CD4-positive, CD25-positive, alpha-beta regulatory T cell (primary cell): Measurements from ENCODE around the gene CYP4F2. TPM values are rescaled to one million over a fixed set of nuclear protein-coding genes. Genes with fewer than 3 reads are reported as not detected.
"Not testable (repeated sequence)": the region's sequence is repeated elsewhere in the genome, so short reads cannot be mapped to it uniquely, and the experiment has no call there.

ENCODE experiments used
- ATAC-seq, 2 donors: fragments of 150-1000 bp; cut with Tn5 transposase; one replicate each; pipeline ENCODE4 v1.10.0; 2021; ENCODE audit warnings: low read depth in 2 of 2, moderate number of reproducible peaks in 2 of 2, moderate library complexity in 1 of 2
- DNase-seq, 3 donors: peaks; one replicate each; pipeline versions ENCODE4 v3.0.0 to v3.0.0-alpha.2; 2012 to 2022; ENCODE audit warnings: mixed read lengths in 1 of 3
- H3K27ac ChIP-seq: one replicate; pipeline ENCODE4 v1.7.0; 2013; ENCODE audit warnings: mild to moderate bottlenecking, low read length; ENCODE audit not compliant: insufficient read depth, poor library complexity, severe bottlenecking
- H3K27me3 ChIP-seq: one replicate; pipeline ENCODE4 v1.7.0; 2013; ENCODE audit warnings: low read length; ENCODE audit not compliant: control insufficient read depth, insufficient read depth
- H3K36me3 ChIP-seq: one replicate; pipeline ENCODE4 v1.7.0; 2013; ENCODE audit warnings: mild to moderate bottlenecking, low read length, moderate library complexity; ENCODE audit not compliant: control insufficient read depth, insufficient read depth
- H3K4me1 ChIP-seq: 2 replicates; pipeline ENCODE4 v1.7.0; 2013; ENCODE audit warnings: mild to moderate bottlenecking, low read length; ENCODE audit not compliant: insufficient read depth, control insufficient read depth, poor library complexity, severe bottlenecking
- H3K4me3 ChIP-seq: one replicate; pipeline ENCODE4 v1.7.0; 2013; ENCODE audit warnings: low read depth, mild to moderate bottlenecking, low read length, moderate library complexity
- H3K9me3 ChIP-seq, 2 experiments: 1 replicate in 1 of 2; 2 replicates in 1 of 2; pipeline ENCODE4 v1.7.0; 2013; ENCODE audit warnings: low read length in 2 of 2, mild to moderate bottlenecking in 1 of 2, moderate library complexity in 1 of 2; ENCODE audit not compliant: control insufficient read depth in 2 of 2
- H3K27ac Mint-ChIP-seq, 3 donors: one replicate each; pipeline ENCODE4 v1.8.0; 2020 to 2022; ENCODE audit warnings: mild to moderate bottlenecking in 3 of 3, mixed read lengths in 3 of 3, moderate library complexity in 2 of 3
- H3K27me3 Mint-ChIP-seq: one replicate; pipeline ENCODE4 v1.8.0; 2022; ENCODE audit warnings: mild to moderate bottlenecking, mixed read lengths
- H3K36me3 Mint-ChIP-seq: one replicate; pipeline ENCODE4 v1.8.0; 2020; ENCODE audit warnings: mixed read lengths
- H3K4me1 Mint-ChIP-seq, 4 donors: one replicate each; pipeline ENCODE4 v1.8.0; 2020 to 2022; ENCODE audit warnings: mixed read lengths in 4 of 4, mild to moderate bottlenecking in 1 of 4
- H3K4me3 Mint-ChIP-seq, 4 donors: one replicate each; pipeline ENCODE4 v1.8.0; 2020 to 2022; ENCODE audit warnings: mild to moderate bottlenecking in 4 of 4, mixed read lengths in 4 of 4, moderate library complexity in 3 of 4
- H3K9me3 Mint-ChIP-seq, 7 donors: one replicate each; pipeline ENCODE4 v1.8.0; 2020 to 2022; ENCODE audit warnings: mixed read lengths in 7 of 7, mild to moderate bottlenecking in 3 of 7, moderate library complexity in 2 of 7
- polyA plus RNA-seq, 4 donors: library from polyadenylated mRNA; unstranded; fragments of 300-500 nt; fragmentation: Illumina TruSeq; gene quantifications; one replicate each; pipeline ENCODE4 v1.2.3, GENCODE V29; 2021
- total RNA-seq: library from RNA; stranded (reverse); gene quantifications from one replicate; pipeline ENCODE4 v1.2.3, GENCODE V29; 2022

CYP4F2 gene
- total and polyA plus RNA-seq, 5 donors from 2014 or later: not detected

- H3K27me3 ChIP-seq, H3K4me1 Mint-ChIP-seq, H3K36me3 ChIP-seq, DNase-seq, H3K9me3 Mint-ChIP-seq, H3K27ac ChIP-seq, H3K4me3 ChIP-seq, H3K4me3 Mint-ChIP-seq, ATAC-seq, H3K9me3 ChIP-seq, H3K27ac Mint-ChIP-seq, H3K27me3 Mint-ChIP-seq, H3K4me1 ChIP-seq, H3K36me3 Mint-ChIP-seq: not testable (repeated sequence)
Measured at GRCh38 chr19:15889339-15889738, 8.5 kb downstream of the CYP4F2 start.

- Mint-ChIP-seq H3K36me3 (no peaks in the 10 kb centered on the region), H3K4me1 (no peaks in the 10 kb centered on the region), H3K4me3 (no peak overlapping the region), H3K9me3 (no peaks in the 10 kb centered on the region), H3K27me3 (peaks cover 8% of the 10 kb centered on the region), H3K27ac (no peak overlapping the region)
- ATAC-seq (no peak), DNase-seq (no peak)
- Histone ChIP-seq H3K9me3 (no peaks in the 10 kb centered on the region), H3K4me1 (no peaks in the 10 kb centered on the region), H3K27me3 (peaks cover 4% of the 10 kb centered on the region), H3K27ac (no peak overlapping the region), H3K4me3 (no peak overlapping the region), H3K36me3 (no peaks in the 10 kb centered on the region)
Measured at GRCh38 chr19:15885919-15886318, 12.0 kb downstream of the CYP4F2 start.

- Histone ChIP-seq H3K27ac (no peak overlapping the region), H3K4me3 (no peak overlapping the region), H3K4me1 (no peaks in the 10 kb centered on the region), H3K9me3 (no peaks in the 10 kb centered on the region), H3K27me3 (peaks cover 4% of the 10 kb centered on the region), H3K36me3 (no peaks in the 10 kb centered on the region)
- DNase-seq (no peak), ATAC-seq (no peak)
- H3K27me3 Mint-ChIP-seq: peaks cover 8% of the 10 kb centered on the region
- H3K9me3 Mint-ChIP-seq: no peaks in the 10 kb centered on the region
- H3K4me1 Mint-ChIP-seq: no peaks in the 10 kb centered on the region
- no peak overlapping the region for H3K4me3 Mint-ChIP-seq
- peak overlapping the region in 1 of 3 donors; percentile 2 for H3K27ac Mint-ChIP-seq
- H3K36me3 Mint-ChIP-seq: no peaks in the 10 kb centered on the region
Measured at GRCh38 chr19:15885167-15885566, 12.7 kb downstream of the CYP4F2 start.

GRCh38 chr19:15883329-15883728 lies 14.5 kb downstream of the CYP4F2 start:
- ATAC-seq, DNase-seq, H3K36me3 Mint-ChIP-seq, H3K36me3 ChIP-seq, H3K4me3 Mint-ChIP-seq, H3K27ac ChIP-seq, H3K9me3 Mint-ChIP-seq, H3K27ac Mint-ChIP-seq, H3K4me1 ChIP-seq, H3K4me1 Mint-ChIP-seq, H3K27me3 ChIP-seq, H3K4me3 ChIP-seq, H3K9me3 ChIP-seq: not testable (repeated sequence)
- H3K27me3 Mint-ChIP-seq: peaks cover 15% of the 10 kb centered on the region

GRCh38 chr19:15874821-15875474 lies 22.9 kb downstream of the CYP4F2 start:
- H3K27ac ChIP-seq: no peak overlapping the region
- DNase-seq (no peak), ATAC-seq (no peak)
- peaks cover 12% of the 10 kb centered on the region for H3K27me3 ChIP-seq
- H3K4me1 Mint-ChIP-seq: peaks cover 0 to 6% (median 0%) of the 10 kb centered on the region in 4 donors
- no peak overlapping the region for H3K4me3 ChIP-seq
- peaks cover 0 to 4% (median 0%) of the 10 kb centered on the region in 7 donors for H3K9me3 Mint-ChIP-seq
- no peaks in the 10 kb centered on the region for H3K36me3 Mint-ChIP-seq
- no peak overlapping the region for H3K4me3 Mint-ChIP-seq
- no peaks in the 10 kb centered on the region for H3K9me3 ChIP-seq
- no peaks in the 10 kb centered on the region for H3K4me1 ChIP-seq
- no peak overlapping the region for H3K27ac Mint-ChIP-seq
- no peaks in the 10 kb centered on the region for H3K36me3 ChIP-seq
- H3K27me3 Mint-ChIP-seq: peaks cover 26% of the 10 kb centered on the region

- H3K27me3 ChIP-seq: peaks cover 12% of the 10 kb centered on the region
- DNase-seq: not testable (repeated sequence)
Measured at GRCh38 chr19:15873771-15874170, 24.1 kb downstream of the CYP4F2 start.

GRCh38 chr19:15871570-15871969 lies 26.3 kb downstream of the CYP4F2 start:
- H3K4me3 ChIP-seq: peak overlapping the region; percentile 37
- Mint-ChIP-seq H3K27ac (no peak overlapping the region), H3K27me3 (peaks cover 24% of the 10 kb centered on the region), H3K36me3 (no peaks in the 10 kb centered on the region), H3K4me1 (peaks cover 0 to 10% (median 5%) of the 10 kb centered on the region in 4 donors), H3K9me3 (peaks cover 0 to 4% (median 0%) of the 10 kb centered on the region in 7 donors), H3K4me3 (peak overlapping the region in 1 of 4 donors; percentile 43)
- H3K9me3 ChIP-seq: no peaks in the 10 kb centered on the region
- H3K27ac ChIP-seq: no peak overlapping the region
- no peaks in the 10 kb centered on the region for H3K36me3 ChIP-seq
- peaks cover 9% of the 10 kb centered on the region for H3K27me3 ChIP-seq
- DNase-seq: peak in 1 of 3 donors; percentile 54
- no peak for ATAC-seq
- H3K4me1 ChIP-seq: no peaks in the 10 kb centered on the region

More at GRCh38 chr19:15873771-15874170, 24.1 kb downstream of the CYP4F2 start:
- H3K4me1 ChIP-seq, H3K36me3 Mint-ChIP-seq, H3K27ac Mint-ChIP-seq, H3K4me3 Mint-ChIP-seq, H3K27ac ChIP-seq, H3K9me3 ChIP-seq, ATAC-seq, H3K4me3 ChIP-seq, H3K36me3 ChIP-seq, H3K9me3 Mint-ChIP-seq, H3K4me1 Mint-ChIP-seq: not testable (repeated sequence)
- H3K27me3 Mint-ChIP-seq: peaks cover 20% of the 10 kb centered on the region

- no peak overlapping the region for H3K4me3 Mint-ChIP-seq
- peaks cover 6% of the 10 kb centered on the region for H3K27me3 ChIP-seq
- H3K4me1 ChIP-seq: no peaks in the 10 kb centered on the region
- H3K4me1 Mint-ChIP-seq: peaks cover 0 to 10% (median 5%) of the 10 kb centered on the region in 4 donors
- ATAC-seq (no peak), DNase-seq (no peak)
- H3K27me3 Mint-ChIP-seq: peaks cover 18% of the 10 kb centered on the region
- no peak overlapping the region for H3K27ac ChIP-seq
- no peaks in the 10 kb centered on the region for H3K36me3 ChIP-seq
- H3K27ac Mint-ChIP-seq: no peak overlapping the region
- H3K4me3 ChIP-seq: no peak overlapping the region
- H3K36me3 Mint-ChIP-seq: no peaks in the 10 kb centered on the region
- no peaks in the 10 kb centered on the region for H3K9me3 ChIP-seq
- H3K9me3 Mint-ChIP-seq: peaks cover 0 to 4% (median 0%) of the 10 kb centered on the region in 7 donors
Measured at GRCh38 chr19:15869873-15870272, 28.0 kb downstream of the CYP4F2 start.
